8988T (cell line): ENCODE data around the gene SCYL1.
"Not testable (repeated sequence)": the region's sequence is repeated elsewhere in the genome, so short reads cannot be mapped to it uniquely, and the experiment has no call there.

Source experiments
- DNase-seq: peaks from one replicate; pipeline ENCODE4 v3.0.0; 2011

SCYL1 gene

DNA sequence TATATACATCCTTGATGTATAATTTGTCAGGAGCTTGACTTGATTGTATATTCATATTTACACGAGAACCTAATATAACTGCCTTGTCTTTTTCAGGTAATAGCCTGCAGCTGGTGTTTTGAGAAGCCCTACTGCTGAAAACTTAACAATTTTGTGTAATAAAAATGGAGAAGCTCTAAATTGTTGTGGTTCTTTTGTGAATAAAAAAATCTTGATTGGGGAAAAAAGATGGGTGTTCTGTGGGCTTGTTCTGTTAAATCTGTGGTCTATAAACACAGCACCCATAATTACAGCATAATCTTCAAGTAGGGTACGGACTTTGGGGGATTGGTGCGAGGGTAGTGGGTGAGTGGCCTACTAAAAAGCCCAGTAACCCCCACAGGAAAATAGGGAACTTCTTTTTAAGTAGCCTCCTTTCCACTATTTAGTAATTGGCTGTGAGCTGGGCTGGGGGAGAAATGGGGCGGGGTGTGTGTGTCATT is 18.6 kb upstream of the SCYL1 start:
- DNase-seq, result no peak

DNA sequence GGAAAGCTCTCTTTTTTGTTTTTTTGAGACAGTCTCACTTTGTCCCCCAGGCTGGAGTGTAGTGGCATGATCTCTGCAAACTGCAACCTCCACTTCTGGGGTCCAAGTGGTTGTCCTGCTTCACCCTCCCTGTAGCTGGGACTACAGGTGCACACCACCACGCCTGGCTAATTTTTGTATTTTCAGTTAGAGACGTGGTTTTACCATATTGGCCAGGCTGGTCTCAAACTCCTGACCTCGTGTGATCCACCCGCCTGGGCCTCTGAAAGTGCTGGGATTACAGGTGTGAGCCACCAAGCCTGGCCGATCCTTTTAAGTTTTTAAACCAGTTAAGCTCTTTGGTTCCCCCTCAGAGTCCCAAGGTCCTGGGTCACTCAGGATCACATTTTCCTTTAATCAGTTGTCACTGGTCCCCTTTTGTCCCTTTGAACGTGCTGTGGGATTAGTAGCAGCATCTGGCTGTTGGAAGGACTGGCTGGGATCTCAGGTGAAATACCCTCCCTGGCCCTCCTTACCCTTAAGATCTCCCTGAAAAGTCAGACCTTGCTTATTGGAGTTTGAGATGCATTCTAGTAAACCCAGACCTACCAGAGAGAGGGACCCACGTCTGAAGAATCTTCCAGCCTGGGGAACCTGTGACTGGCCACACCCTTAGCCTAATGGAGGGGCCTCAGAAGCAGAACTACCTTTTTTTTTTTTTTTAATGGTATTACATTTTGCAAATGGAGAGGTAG is 17.9 kb upstream of the SCYL1 start:
- DNase-seq, result no peak

DNA sequence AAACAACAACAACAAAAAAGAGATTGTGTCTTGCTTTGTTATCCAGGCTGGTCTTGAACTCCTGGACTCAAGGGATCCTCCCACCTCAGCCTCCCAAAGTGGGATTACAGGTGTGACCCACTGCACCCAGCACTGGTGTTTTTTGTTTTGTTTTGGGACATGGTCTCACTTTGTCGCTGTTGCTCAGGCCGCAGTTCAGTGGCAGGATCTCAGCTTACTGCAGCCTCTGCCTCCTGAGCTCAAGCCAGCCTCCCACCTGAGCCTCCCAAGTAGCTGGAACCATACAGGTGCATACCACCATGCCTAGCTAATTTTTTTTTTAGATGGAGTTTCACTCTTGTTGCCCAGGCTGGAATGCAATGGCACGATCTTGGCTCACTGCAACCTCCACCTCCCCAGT is 12.6 kb upstream of the SCYL1 start:
- not testable (repeated sequence) for DNase-seq

DNA sequence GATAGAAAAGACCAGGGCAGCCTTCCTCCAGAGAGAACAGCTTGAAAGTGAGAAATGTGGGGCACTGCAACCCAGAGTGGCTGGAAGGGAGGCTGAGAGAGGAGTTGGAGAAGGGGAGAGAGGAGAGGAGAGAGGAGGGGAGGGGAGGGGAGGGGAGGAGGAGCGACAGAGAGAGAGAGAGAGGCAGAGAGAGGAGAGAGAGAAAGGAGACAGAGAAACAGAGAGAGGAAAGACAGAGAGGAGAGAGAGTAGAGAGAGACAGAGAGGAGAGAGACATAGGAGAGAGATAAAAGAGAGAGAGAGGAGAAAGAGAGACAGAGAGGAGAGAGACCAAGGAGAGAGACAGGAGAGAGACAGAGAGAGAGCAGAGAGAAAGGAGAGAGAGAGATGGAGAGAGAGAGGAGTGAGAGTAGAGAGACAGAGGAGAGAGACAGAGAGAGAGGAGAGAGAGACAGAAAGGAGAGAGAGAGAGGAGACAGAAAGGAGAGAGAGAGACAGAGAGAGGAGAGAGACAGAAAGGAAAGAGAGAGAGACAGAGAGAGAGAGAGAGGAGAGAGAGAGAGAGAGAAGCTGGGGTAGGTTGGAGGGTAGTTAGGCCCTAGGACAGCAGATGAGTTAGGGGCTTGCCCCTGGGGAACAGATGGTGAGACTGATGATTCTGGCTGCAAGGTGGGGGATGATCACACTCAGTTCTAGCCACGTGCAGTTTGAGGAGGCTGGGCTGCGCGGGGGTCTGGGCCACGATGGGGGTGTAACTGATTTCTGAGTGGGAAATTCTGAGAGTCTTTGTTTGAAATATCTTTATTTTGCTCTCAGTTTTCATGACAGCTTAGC is 8.5 kb upstream of the SCYL1 start:
- DNase-seq, result no peak

DNA sequence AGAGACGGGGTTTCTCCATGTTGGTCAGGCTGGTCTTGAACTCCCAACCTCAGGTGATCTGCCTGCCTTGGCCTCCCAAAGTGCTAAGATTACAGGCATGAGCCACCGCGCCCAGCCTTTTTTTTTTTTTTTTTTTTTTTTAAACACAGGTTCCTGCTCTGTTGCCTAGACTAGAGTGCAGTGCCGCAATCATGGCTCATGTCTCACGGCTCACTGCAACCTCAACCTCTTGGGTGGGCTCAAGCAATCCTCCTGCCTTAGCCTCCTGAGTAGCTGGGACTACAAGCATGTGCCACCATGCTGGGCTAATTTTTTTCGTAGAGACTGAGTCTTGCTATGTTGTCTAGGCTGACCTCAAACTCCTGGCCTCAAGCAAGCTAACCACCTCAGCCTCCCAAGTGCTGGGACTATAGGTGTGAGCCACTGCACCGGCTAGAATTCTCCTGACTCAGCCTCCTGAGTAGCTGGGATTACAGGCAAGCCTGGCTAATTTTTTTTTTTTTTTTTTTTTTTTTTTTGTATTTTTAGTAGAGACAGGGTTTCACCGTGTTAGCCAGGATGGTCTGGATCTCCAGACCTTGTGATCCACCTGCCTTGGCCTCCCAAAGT is 5.8 kb upstream of the SCYL1 start:
- DNase-seq, result not testable (repeated sequence)

DNA sequence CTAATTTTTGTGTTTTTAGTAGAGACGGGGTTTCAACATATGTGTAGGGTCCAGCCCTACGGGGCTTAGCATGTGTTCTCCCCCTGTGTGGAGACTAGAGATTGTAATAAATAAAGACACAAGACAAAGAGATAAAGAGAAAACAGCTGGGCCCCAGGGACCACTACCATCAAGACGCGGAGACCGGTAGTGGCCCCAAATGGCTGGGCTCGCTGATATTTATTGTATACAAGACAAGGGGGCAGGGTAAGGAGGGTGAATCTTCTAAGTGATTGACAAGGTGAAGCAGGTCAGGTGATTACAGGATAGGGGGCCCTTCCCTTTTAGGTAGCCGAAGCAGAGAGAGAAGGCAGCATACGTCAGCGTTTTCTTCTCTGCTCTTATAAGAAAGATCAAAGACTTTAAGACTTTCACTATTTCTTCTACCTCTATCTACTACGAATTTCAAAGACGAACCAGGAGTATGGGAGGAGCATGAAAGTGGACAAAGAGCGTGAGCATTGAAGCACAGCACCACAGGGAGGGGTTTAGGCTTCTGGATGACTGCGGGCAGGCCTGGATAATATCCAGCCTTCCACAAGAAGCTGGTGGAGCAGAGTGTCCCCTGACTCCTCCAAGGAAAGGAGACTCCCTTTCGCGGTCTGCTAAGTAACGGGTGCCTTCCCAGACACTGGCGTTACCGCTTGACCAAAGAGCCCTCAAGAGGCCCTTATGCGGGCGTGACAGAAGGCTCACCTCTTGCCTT is 2.9 kb upstream of the SCYL1 start:
- not testable (repeated sequence) for DNase-seq

DNA sequence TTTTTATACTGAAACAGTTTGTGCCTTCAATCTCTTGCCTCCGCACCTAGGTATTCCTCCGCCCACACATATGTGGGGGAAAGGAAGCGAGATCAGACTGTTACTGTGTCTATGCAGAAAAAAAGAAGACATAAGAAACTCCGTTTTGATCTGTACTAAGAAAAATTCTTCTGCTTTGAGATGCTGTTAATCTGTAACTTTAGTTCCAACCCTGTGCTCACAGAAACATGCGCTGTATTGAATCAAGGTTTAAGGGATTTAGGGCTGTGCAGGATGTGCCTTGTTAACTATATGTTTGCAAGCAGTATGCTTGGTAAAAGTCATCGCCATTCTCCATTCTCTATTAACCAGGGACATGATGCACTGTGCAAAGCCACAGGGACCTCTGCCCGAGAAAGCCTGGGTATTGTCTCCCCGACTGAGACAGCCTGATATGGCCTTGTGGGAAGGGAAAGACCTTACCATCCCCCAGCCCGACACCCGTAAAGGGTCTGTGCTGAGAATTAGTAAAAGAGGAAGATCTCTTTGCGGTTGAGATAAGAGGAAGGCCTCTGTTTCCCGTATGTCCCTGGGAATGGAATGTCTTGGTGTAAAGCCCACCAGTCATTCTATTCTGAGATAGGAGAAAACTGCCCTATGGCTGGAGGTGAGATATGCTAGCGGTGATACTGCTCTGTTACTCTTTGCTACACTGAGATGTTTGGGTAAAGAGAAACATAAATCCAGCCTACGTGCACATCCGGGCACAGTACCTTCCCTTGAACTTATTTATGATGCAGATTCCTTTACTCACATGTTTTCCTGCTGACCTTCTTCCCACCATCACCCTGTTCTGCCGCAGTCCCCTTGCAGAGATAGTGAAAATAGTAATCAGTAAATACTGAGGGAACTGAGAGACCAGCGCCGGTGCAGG is 1.9 kb upstream of the SCYL1 start:
- not testable (repeated sequence) for DNase-seq

DNA sequence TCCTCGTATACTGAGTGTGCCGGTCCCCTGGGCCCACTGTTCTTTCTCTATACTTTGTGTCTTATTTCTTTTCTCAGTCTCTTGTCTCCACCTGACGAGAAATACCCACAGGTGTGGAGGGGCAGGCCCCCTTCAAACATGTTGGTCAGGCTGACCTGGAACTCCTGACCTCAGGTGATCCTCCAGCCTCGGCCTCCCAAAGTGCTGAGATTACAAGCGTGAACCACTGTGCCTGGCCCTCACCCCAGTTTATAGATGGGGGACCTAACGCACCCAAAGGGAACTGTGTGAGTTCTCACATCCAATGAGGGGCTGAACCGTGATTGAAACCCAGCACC is 1.3 kb upstream of the SCYL1 start:
- not testable (repeated sequence) for DNase-seq

DNA sequence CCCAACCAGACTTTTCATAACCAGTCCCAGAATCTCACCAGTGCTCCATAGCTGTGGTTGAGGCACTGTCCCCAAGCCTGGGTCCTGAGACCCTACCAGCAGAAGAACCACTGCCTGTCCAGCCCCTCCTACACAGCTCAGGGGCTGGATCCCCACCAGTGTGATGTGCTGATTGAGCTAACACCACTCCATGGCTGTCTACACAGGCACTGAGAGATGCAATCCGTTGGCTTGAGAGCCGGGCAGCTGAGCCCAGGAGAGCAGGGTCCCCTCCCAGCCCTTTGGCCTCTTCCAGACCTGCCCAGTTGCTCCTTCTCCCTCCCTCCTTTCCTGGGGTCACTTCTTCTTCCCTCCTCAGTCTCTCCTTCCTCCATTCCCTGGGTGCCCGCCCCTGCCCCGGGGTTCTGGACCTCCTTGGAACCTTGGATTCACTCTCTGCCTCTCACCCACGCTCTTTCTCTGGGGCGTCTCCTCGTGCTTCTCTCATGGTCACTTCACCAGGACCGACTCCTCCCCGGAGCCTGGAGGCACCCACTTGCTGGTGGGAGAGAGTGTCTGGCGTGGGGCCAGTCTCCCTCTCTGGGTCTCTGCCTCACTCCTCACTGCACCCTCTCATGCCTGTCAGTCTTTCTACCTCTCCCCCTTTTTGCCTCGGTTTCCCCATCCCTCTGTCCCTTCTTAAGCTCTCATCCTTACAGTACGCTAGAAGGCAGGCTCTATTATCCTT is 706 bp upstream of the SCYL1 start:
- DNase-seq, result no peak

DNA sequence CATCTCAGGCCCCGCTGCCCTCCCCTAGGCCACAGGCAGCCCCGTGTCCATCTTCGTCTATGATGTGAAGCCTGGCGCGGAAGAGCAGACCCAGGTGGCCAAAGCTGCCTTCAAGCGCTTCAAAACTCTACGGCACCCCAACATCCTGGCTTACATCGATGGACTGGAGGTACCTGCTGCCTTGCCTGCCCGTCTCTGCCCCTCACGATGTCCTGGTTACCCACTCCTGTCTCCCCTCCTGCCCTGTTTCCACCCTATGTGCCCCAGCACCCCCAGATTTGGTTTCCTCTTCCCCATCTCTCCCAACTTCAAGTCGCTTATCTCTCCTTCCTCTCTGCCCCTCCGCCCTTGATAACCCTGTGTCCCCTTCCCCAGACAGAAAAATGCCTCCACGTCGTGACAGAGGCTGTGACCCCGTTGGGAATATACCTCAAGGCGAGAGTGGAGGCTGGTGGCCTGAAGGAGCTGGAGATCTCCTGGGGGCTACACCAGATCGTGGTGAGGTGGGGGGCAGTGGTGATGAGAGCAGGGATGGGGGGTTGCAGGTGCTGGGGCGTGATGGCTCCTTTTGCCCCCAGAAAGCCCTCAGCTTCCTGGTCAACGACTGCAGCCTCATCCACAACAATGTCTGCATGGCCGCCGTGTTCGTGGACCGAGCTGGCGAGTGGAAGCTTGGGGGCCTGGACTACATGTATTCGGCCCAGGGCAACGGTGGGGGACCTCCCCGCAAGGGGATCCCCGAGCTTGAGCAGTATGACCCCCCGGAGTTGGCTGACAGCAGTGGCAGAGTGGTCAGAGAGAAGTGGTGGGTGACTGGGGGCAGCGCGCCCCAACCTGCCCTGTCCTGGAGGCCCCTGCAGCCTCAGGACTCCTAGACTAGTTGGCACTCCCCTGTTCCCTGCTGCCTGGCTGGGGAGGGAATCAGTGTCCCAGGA is 930 bp downstream of the SCYL1 start:
- no peak for DNase-seq

DNA sequence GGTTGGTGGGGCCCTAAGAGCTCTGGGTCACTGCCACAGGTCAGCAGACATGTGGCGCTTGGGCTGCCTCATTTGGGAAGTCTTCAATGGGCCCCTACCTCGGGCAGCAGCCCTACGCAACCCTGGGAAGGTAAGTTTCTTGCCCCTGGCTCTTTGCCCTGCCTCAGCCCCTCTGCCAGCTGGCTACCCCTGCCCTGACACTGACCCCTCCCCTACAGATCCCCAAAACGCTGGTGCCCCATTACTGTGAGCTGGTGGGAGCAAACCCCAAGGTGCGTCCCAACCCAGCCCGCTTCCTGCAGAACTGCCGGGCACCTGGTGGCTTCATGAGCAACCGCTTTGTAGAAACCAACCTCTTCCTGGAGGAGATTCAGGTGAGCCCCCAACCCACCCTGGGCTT is 1.9 kb downstream of the SCYL1 start:
- DNase-seq, result no peak

DNA sequence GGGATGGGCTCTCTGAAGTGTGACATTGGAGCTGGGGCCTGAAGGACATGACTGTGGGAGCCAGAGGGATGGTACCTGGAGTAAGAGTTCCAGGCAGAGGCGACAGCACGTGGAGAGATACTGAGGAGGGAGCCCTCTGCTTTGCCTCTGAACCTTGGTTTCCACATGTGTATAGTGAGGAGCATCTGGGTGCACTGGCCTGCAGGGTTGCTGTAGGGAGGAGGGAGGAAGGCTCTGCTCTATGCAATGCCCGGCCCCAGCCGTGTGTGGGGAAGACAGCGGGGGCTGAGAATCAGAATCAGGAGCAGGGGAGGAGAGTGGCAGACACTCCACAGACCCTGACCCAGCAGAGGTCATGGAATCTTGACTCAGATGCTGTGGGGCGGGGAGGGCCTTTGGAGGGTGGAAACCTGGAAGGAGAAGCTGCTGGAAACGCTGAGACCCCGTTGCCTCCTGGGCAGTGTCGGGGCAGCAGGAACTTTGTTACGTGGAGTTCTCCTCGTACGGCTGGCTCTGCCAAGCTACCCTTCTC is 4.0 kb downstream of the SCYL1 start:
- no peak for DNase-seq

DNA sequence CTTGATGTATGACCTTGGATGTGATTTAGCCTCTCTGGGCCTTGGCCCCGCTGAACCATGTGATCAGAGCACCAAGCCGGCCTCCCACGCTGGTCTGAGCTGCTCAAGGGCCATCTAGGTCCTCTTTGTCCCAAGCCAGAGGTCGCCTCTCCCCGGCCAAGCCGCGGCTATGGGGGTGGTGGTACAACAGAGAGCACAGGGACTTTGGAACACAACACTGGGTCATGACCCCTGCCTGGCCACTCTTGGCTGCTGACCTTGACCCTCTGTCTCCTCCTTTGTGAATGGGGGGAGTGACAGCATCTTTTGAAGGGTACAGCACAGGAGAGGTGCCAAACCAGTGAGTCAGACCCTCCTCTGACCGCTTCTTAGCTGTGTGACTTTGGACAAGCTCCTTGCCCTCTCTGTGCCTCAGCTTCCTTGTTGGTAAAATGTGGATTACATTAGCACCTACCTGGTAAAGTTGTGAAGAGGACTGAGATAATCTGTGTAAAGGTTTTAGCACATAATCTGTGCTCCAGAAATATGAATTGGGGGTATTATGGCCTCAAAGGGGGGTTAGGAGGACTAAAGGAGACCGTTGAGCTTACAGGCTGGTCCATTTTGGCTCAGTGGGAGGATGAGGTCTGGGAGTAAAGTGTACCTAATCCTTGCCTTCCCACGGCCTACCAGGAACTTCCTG is 4.7 kb downstream of the SCYL1 start:
- peak; percentile 16 for DNase-seq

DNA sequence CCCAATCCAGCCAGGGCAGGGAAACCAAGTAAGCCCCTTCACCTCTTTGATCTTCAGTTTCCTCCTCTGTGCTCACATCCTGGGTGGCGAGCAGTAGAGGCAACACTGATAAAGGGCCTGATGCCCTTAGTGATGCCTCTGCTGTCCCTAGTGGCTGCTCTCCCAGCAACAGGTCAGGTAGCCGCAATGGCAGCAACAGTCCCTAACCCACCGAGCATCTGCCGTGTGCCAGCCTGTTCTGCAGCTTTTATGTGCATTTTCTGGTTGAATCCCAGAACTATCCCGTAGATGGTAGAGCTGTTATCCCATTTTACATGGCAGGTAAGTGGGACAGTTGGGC is 5.2 kb downstream of the SCYL1 start:
- DNase-seq, result peak; percentile 62

DNA sequence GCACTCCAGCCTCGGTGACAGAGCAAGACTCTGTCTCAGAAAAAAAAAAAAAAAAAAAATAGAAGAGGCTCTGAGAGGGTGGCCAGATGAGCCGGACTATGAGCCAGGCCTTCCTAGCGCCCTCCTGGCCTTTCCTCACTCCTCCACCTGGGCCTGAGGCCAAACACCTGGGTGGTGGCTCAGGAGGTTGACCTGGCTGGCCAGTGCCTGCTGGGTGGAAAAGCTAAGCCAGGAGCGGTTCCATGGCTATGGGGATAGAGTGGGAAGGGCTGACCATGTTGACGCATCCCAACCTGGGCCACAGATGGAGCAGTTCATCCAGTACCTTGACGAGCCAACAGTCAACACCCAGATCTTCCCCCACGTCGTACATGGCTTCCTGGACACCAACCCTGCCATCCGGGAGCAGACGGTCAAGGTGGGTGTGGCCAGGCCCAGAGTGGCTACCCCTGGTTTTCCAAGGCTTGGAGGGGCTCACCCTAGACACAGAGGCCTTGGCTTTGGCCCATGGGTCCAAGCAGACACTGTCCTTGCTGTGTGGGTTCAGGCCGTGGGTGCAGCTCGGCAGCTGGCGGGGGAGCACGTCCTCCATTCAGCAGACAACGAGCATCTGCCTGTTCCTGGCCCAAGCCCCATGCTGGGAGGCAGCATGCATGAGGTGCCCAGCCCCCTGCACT is 7.6 kb downstream of the SCYL1 start:
- DNase-seq, result peak; percentile 20

DNA sequence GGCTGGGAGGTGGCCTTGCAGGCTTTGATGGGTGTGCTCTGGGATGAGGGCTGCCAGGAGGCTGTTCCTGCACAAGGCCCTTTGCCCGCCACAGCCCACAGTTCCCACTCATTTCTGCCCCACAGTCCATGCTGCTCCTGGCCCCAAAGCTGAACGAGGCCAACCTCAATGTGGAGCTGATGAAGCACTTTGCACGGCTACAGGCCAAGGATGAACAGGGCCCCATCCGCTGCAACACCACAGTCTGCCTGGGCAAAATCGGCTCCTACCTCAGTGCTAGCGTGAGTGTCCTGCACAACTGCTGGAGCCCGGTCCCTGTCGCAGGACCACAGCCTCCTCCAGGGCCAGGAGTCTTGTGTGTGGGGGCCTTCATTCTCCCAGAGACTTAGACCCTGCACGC is 10.2 kb downstream of the SCYL1 start:
- DNase-seq, result peak; percentile 33

DNA sequence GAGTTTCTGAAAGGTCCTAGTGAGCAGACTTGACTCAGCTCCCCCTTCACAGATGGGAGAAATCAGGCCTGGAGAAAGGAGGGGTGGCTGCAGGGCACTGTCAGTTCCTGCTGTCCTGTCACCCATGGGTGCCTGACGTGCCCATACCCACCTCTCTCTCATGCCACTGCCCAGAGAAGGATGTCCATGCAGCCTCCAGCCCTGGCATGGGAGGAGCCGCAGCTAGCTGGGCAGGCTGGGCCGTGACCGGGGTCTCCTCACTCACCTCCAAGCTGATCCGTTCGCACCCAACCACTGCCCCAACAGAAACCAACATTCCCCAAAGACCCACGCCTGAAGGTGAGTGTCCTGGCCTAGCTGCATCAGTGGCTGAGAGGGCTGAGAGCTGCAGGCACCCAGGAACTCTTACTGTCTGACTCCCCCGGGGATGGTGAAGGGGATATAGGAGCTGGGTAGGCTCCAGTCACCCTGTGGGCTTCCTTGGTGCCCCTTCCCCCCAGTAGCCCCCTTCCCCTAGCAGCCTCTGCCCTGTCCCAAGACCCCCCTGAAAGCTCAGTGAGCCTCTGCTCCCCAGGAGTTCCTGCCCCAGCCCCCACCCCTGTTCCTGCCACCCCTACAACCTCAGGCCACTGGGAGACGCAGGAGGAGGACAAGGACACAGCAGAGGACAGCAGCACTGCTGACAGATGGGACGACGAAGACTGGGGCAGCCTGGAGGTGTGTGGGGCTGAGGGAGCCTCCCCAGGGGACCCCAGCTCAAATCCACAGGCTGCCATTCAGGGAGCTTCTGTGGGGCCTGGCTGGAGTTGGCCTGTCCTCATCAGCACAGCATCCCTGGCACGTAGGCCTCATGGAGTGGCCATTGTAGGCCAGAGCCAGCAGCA is 11.8 kb downstream of the SCYL1 start:
- DNase-seq, result peak; percentile 54

DNA sequence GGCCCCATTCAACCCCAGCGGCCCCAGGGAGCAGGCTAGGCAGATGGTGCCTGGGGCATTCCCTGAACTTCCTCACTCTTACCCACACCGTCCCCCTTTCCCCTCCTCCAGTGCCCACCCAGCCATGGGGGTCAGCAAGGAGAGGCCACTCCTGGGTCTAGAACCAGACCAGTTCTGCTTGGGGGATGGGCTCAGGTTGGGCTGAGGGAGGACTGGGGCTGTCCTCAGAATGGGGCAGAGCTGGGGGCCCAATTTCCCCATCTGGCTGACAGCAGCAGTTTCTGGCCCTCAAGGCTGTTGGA is 12.4 kb downstream of the SCYL1 start:
- DNase-seq, result no peak
